ENCODE measurements around the gene CAP1. TPM values are rescaled to one million over a fixed set of nuclear protein-coding genes. Genes with fewer than 3 reads are reported as not detected.

The CAP1 gene
- total and polyA plus RNA-seq, 10 of the 15 experiments (the other 5 are each of a cell fraction or from before 2014, with no cell fraction given), result 360 to 500 (median 431) TPM

GRCh38 chr1:40057310-40058030, 16.9 kb downstream of the CAP1 start:
- Histone ChIP-seq H3K4me2 (ENCODE audit: control insufficient read depth, insufficient read depth) (peak overlapping the region; percentile 72), H3K9ac (ENCODE audit: control insufficient read depth, insufficient read depth, low read length) (no peak overlapping the region), H3K27me3 (replicated peaks in 1 of 2; ENCODE audit: control insufficient read depth in 2 of 2, insufficient read depth in 2 of 2, low read length in 1 of 2) (no peaks in the 10 kb centered on the region), H3K4me3 (no peak overlapping the region), H3K4me1 (ENCODE audit: control insufficient read depth, insufficient read depth, low read length) (peaks cover 32% of the 10 kb centered on the region), H2AFZ (ENCODE audit: control insufficient read depth, low read depth, low read length) (no peak overlapping the region), H4K20me1 (ENCODE audit: control insufficient read depth, insufficient read depth) (no peaks in the 10 kb centered on the region; the same call in 1 of the 2 replicates), H3K27ac (ENCODE audit: control insufficient read depth, insufficient read depth) (peak overlapping the region; percentile 84; the same call in 1 of the 2 replicates), H3K9me3 (replicated peaks; ENCODE audit: control insufficient read depth, insufficient read depth, low read length) (no peaks in the 10 kb centered on the region), H3K36me3 (ENCODE audit: control insufficient read depth in 2 of 2, insufficient read depth in 2 of 2, low read length in 1 of 2) (peaks cover 3 to 16% of the 10 kb centered on the region in 2 experiments), H3K79me2 (ENCODE audit: control insufficient read depth, insufficient read depth, low read length) (peaks cover 77% of the 10 kb centered on the region)
- no TSS peak for BruUV-seq (replicated peaks)
- ChIA-PET RAD21 (ENCODE audit: unreplicated experiment) (interaction anchor here (1.0 to 1.5 kb wide), 4 partner anchors 14 to 138 kb away, joined by 3 to 5 read pairs (median 3); no protein-coding TSS in a partner anchor), POLR2A (interaction anchor here (1.0 to 2.1 kb wide), 4 partner anchors 12 to 18 kb away, joined by 4 to 7 read pairs (median 6); partner anchors contain the start of gene CAP1), CTCF (interaction anchor here (0.7 to 7.2 kb wide), 13 partner anchors 8 to 257 kb away, joined by 3 to 41 read pairs (median 3); partner anchors contain the start of gene CAP1), SMC1A (ENCODE audit: uncharacterized antibody, unreplicated experiment) (interaction anchor here (0.8 to 3.8 kb wide), 12 partner anchors 8 to 873 kb away, joined by 3 to 16 read pairs (median 5); partner anchors contain the start of gene CAP1)
- no peak for FAIRE-seq
- intact Hi-C loops (cut with micrococcal nuclease; ENCODE audit: unreplicated experiment) (no loop called here), in situ Hi-C loops (cut with MboI) (no loop called here)
- no peak for DNase-seq (ENCODE audit: low read depth, low spot score)
- WGBS (ENCODE audit: insufficient coverage, insufficient replicate concordance, low lambda C conversion rate, missing lambda C conversion rate), result 100% methylated on average over 1 of the region's 1 CpG
- no peak for ATAC-seq
- TF ChIP-seq TCF12 (IDR thresholded peaks at IDR 0.05; ENCODE audit: low read depth, low read length) (no peak), STAT3 (IDR thresholded peaks at IDR 0.05; ENCODE audit: low read depth, low read length) (no peak), NFYA (IDR thresholded peaks at IDR 0.05; ENCODE audit: borderline replicate concordance, low read depth, low read length) (no peak), RELA (IDR thresholded peaks at IDR 0.05; ENCODE audit: borderline replicate concordance, partially characterized antibody) (no peak), PAX5 (IDR thresholded peaks at IDR 0.05; ENCODE audit: borderline replicate concordance, low read depth, low read length) (no peak), SRF (IDR thresholded peaks at IDR 0.05; ENCODE audit: low read depth in 2 of 2, low read length in 2 of 2) (no peak), ELK1 (IDR thresholded peaks at IDR 0.05; ENCODE audit: low read depth, low read length) (no peak), TCF7 (IDR thresholded peaks at IDR 0.05; ENCODE audit: borderline replicate concordance) (no peak), IRF5 (IDR thresholded peaks at IDR 0.05; ENCODE audit: borderline replicate concordance) (no peak), BACH1 (IDR thresholded peaks at IDR 0.05; ENCODE audit: borderline replicate concordance) (no peak), ZNF207 (IDR thresholded peaks at IDR 0.05; ENCODE audit: borderline replicate concordance) (no peak), BHLHE40 (IDR thresholded peaks at IDR 0.05; ENCODE audit: borderline replicate concordance in 1 of 2, low read depth in 2 of 2, low read length in 1 of 2) (no peak), HDGF (IDR thresholded peaks at IDR 0.05) (no peak), EZH2 (IDR thresholded peaks at IDR 0.05; ENCODE audit: borderline replicate concordance, control insufficient read depth, low read depth, low read length) (no peak), TBL1XR1 (IDR thresholded peaks at IDR 0.05; ENCODE audit: low read depth, low read length) (no peak), USF1 (IDR thresholded peaks at IDR 0.05; ENCODE audit: borderline replicate concordance, extremely low read length, insufficient read depth, low read depth, low read length) (no peak), BMI1 (IDR thresholded peaks at IDR 0.05; ENCODE audit: borderline replicate concordance) (no peak)
- TF ChIP-seq, protein P1, sequence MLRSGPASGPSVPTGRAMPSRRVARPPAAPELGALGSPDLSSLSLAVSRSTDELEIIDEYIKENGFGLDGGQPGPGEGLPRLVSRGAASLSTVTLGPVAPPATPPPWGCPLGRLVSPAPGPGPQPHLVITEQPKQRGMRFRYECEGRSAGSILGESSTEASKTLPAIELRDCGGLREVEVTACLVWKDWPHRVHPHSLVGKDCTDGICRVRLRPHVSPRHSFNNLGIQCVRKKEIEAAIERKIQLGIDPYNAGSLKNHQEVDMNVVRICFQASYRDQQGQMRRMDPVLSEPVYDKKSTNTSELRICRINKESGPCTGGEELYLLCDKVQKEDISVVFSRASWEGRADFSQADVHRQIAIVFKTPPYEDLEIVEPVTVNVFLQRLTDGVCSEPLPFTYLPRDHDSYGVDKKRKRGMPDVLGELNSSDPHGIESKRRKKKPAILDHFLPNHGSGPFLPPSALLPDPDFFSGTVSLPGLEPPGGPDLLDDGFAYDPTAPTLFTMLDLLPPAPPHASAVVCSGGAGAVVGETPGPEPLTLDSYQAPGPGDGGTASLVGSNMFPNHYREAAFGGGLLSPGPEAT (IDR thresholded peaks at IDR 0.05; ENCODE audit: low read depth), result no peak
